ENCODE measurements around the gene ST3GAL5. TPM values are rescaled to one million over a fixed set of nuclear protein-coding genes. Genes with fewer than 3 reads are reported as not detected.

ST3GAL5 gene
- total RNA-seq, 1 donor: 19.4 TPM

- TF ChIP-seq CTCF (IDR thresholded peaks at IDR 0.05; ENCODE audit: insufficient read depth, low read length): no peak
- no peak overlapping the region for H3K4me3 ChIP-seq (ENCODE audit: low read depth, low read length)
- DNase-seq (ENCODE audit: low read depth): no peak
Observed at GRCh38 chr2:85908506-85908905, 19.7 kb upstream of the ST3GAL5 start.

- DNase-seq (ENCODE audit: low read depth): no peak
- H3K4me3 ChIP-seq (ENCODE audit: low read depth, low read length): no peak overlapping the region
- TF ChIP-seq CTCF (IDR thresholded peaks at IDR 0.05; ENCODE audit: insufficient read depth, low read length): no peak
Observed at GRCh38 chr2:85907671-85908157, 18.9 kb upstream of the ST3GAL5 start.

- DNase-seq (ENCODE audit: low read depth): no peak
- no peak overlapping the region for H3K4me3 ChIP-seq (ENCODE audit: low read depth, low read length)
- no peak for TF ChIP-seq CTCF (IDR thresholded peaks at IDR 0.05; ENCODE audit: insufficient read depth, low read length)
Observed at GRCh38 chr2:85906748-85907147, 18.0 kb upstream of the ST3GAL5 start.

- no peak for TF ChIP-seq CTCF (IDR thresholded peaks at IDR 0.05; ENCODE audit: insufficient read depth, low read length)
- no peak for DNase-seq (ENCODE audit: low read depth)
- no peak overlapping the region for H3K4me3 ChIP-seq (ENCODE audit: low read depth, low read length)
Observed at GRCh38 chr2:85905891-85906290, 17.1 kb upstream of the ST3GAL5 start.

- TF ChIP-seq CTCF (IDR thresholded peaks at IDR 0.05; ENCODE audit: insufficient read depth, low read length): no peak
- H3K4me3 ChIP-seq (ENCODE audit: low read depth, low read length): no peak overlapping the region
Observed at GRCh38 chr2:85905187-85905666, 16.4 kb upstream of the ST3GAL5 start.

GRCh38 chr2:85903849-85904248, 15.1 kb upstream of the ST3GAL5 start:
- H3K4me3 ChIP-seq (ENCODE audit: low read depth, low read length): no peak overlapping the region
- TF ChIP-seq CTCF (IDR thresholded peaks at IDR 0.05; ENCODE audit: insufficient read depth, low read length): no peak
- DNase-seq (ENCODE audit: low read depth): no peak

More at GRCh38 chr2:85905187-85905666, 16.4 kb upstream of the ST3GAL5 start:
- peak; percentile 97 for DNase-seq (ENCODE audit: low read depth)

GRCh38 chr2:85902496-85902895, 13.7 kb upstream of the ST3GAL5 start:
- H3K4me3 ChIP-seq (ENCODE audit: low read depth, low read length): no peak overlapping the region
- TF ChIP-seq CTCF (IDR thresholded peaks at IDR 0.05; ENCODE audit: insufficient read depth, low read length): no peak
- DNase-seq (ENCODE audit: low read depth): peak; percentile 40
